ENCODE results near the gene SLC44A2.

DNA sequence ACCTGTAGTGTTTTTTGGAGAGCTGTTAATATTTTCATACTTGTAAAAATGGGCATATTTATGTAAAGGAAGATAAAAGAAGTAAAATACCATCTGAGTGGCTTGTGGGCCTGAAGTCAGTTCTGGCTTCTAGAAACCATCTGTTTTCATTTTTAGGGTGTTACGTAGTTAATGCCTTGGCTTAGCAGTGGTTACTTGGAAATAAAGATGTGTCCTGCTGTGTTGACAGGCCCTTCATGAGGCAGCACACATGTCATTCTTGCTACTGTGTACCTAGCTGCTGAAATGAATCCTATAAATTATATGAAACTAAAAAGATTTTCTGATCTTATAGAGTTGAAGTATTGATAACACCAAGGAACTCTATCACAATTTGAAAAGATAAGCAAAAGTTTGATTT is 44.8 kb downstream of the SLC44A2 start:
- TF ChIP-seq, protein P1, sequence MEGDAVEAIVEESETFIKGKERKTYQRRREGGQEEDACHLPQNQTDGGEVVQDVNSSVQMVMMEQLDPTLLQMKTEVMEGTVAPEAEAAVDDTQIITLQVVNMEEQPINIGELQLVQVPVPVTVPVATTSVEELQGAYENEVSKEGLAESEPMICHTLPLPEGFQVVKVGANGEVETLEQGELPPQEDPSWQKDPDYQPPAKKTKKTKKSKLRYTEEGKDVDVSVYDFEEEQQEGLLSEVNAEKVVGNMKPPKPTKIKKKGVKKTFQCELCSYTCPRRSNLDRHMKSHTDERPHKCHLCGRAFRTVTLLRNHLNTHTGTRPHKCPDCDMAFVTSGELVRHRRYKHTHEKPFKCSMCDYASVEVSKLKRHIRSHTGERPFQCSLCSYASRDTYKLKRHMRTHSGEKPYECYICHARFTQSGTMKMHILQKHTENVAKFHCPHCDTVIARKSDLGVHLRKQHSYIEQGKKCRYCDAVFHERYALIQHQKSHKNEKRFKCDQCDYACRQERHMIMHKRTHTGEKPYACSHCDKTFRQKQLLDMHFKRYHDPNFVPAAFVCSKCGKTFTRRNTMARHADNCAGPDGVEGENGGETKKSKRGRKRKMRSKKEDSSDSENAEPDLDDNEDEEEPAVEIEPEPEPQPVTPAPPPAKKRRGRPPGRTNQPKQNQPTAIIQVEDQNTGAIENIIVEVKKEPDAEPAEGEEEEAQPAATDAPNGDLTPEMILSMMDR (IDR thresholded peaks at IDR 0.05; ENCODE audit: low read depth, low read length): no peak
- TF ChIP-seq EZH2phosphoT487 (IDR thresholded peaks at IDR 0.05; ENCODE audit: low read depth): no peak
